Activated T-cell treated with anti-CD3 and anti-CD28 coated beads, Interleukin-2, amount 50 U/mL, for 72 hours (primary cell): ENCODE results near the gene UPP2. TPM values are rescaled to one million over a fixed set of nuclear protein-coding genes. Genes with fewer than 3 reads are reported as not detected.

Source experiments
- ATAC-seq, 2 donors: fragments of 150-1000 bp; cut with Tn5 transposase; replicated peaks in 1 of 2; 2 replicates each; pipeline ENCODE4 v1.10.0; 2021; ENCODE audit warnings: moderate library complexity in 2 of 2, mild to moderate bottlenecking in 1 of 2
- DNase-seq, 2 donors: peaks; one replicate each; pipeline ENCODE4 v3.0.0; 2021 to 2022; ENCODE audit warnings: mixed read lengths in 1 of 2
- H3K27ac Mint-ChIP-seq: one replicate; pipeline ENCODE4 v1.8.0; 2022; ENCODE audit warnings: mild to moderate bottlenecking, moderate library complexity, mixed read lengths
- H3K27me3 Mint-ChIP-seq: one replicate; pipeline ENCODE4 v1.8.0; 2022; ENCODE audit warnings: low read depth, mixed read lengths
- H3K36me3 Mint-ChIP-seq, 2 donors: one replicate each; pipeline ENCODE4 v1.8.0; 2022; ENCODE audit warnings: mixed read lengths in 2 of 2, mild to moderate bottlenecking in 1 of 2; ENCODE audit not compliant: insufficient read depth in 2 of 2
- H3K4me1 Mint-ChIP-seq: one replicate; pipeline ENCODE4 v1.8.0; 2022; ENCODE audit warnings: low read depth, mixed read lengths
- H3K4me3 Mint-ChIP-seq, 2 donors: one replicate each; pipeline ENCODE4 v1.8.0; 2022; ENCODE audit warnings: mild to moderate bottlenecking in 2 of 2, mixed read lengths in 2 of 2, moderate library complexity in 2 of 2
- H3K9me3 Mint-ChIP-seq, 2 donors: one replicate each; pipeline ENCODE4 v1.8.0; 2022; ENCODE audit warnings: mixed read lengths in 2 of 2
- total RNA-seq, 2 donors: library from RNA; stranded (reverse); gene quantifications; one replicate each; pipeline ENCODE4 v1.2.3, GENCODE V29; 2022

Gene UPP2
- total RNA-seq, 2 donors from 2014 or later, result not detected

DNA sequence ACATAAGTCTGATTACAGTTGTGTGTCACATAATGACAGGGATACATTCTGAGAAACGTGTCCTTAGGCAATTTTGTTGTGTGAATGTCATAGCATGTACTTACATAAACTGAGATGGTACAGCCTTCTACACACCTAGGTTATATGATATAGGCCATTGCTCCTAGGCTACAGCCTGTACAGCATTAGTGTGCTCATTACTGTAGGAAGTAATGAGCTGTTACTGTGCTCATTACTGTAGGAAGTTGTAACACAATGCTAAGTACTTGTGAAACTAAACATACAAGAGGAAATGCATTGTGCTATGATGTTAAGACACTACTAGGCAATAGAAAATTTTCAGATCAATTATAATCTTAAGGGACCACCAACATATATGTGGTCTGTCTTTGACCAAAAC, 72.8 kb downstream of the UPP2 start:
- no peaks in the 10 kb centered on the region for H3K4me1 Mint-ChIP-seq
- H3K9me3 Mint-ChIP-seq, result no peaks in the 10 kb centered on the region
- H3K27me3 Mint-ChIP-seq, result peaks cover 28% of the 10 kb centered on the region

GRCh38 chr2:158174956-158175355, 73.3 kb downstream of the UPP2 start:
- Mint-ChIP-seq H3K4me3 (no peak overlapping the region), H3K4me1 (no peaks in the 10 kb centered on the region), H3K9me3 (no peaks in the 10 kb centered on the region), H3K36me3 (no peaks in the 10 kb centered on the region), H3K27me3 (peaks cover 27% of the 10 kb centered on the region), H3K27ac (no peak overlapping the region)
- ATAC-seq (no peak), DNase-seq (no peak)

More for the DNA sequence above, 72.8 kb downstream of the UPP2 start:
- Mint-ChIP-seq H3K36me3 (no peaks in the 10 kb centered on the region), H3K27ac (no peak overlapping the region), H3K4me3 (no peak overlapping the region)
- ATAC-seq (peak in 1 of 2 donors; percentile 56), DNase-seq (no peak)

DNA sequence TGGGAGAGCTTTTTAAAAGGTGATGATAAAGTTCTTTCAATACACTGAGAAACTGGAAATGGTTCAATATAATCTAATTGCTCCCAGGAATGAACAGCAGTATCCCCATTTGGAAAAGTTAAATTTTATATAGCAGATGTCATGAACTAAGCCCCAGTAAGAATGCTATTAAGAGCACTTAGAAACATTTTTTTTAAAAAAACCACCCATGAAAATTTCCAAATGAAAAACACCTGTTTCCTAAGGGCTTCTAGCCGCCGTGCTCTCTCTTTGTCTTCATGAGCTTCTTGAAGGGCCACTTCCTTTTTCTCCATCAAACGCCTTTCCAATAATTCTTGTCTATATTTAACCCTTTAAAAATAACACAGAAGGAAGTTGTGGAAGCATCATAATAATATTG, 77.0 kb downstream of the UPP2 start:
- DNase-seq (no peak), ATAC-seq (no peak)
- Mint-ChIP-seq H3K9me3 (no peaks in the 10 kb centered on the region), H3K27me3 (peaks cover 43% of the 10 kb centered on the region), H3K4me3 (no peak overlapping the region), H3K36me3 (no peaks in the 10 kb centered on the region), H3K4me1 (peaks cover 5% of the 10 kb centered on the region), H3K27ac (no peak overlapping the region)

DNA sequence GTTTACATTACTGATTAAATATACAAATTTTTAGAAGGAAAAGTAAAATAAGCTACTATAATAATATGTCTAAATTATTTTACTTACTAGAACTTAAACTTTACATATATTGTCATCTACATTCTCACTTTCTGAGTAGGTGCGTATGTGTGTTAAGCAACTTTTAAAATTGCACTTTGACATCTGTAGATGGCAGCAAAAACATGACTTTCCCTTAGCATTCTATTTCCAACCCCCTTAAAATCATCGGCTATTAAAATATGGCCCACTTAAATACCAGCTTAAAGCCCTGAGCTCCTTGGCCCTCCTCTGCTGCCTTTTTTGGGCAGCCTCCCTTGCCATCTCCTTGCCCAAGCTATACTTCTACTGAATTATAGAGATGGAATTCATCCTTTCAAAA, 78.0 kb downstream of the UPP2 start:
- H3K27me3 Mint-ChIP-seq, result peaks cover 43% of the 10 kb centered on the region
- no peaks in the 10 kb centered on the region for H3K36me3 Mint-ChIP-seq
- H3K27ac Mint-ChIP-seq, result no peak overlapping the region
- DNase-seq (no peak), ATAC-seq (no peak)
- H3K4me1 Mint-ChIP-seq, result peaks cover 5% of the 10 kb centered on the region
- H3K9me3 Mint-ChIP-seq, result no peaks in the 10 kb centered on the region
- no peak overlapping the region for H3K4me3 Mint-ChIP-seq

DNA sequence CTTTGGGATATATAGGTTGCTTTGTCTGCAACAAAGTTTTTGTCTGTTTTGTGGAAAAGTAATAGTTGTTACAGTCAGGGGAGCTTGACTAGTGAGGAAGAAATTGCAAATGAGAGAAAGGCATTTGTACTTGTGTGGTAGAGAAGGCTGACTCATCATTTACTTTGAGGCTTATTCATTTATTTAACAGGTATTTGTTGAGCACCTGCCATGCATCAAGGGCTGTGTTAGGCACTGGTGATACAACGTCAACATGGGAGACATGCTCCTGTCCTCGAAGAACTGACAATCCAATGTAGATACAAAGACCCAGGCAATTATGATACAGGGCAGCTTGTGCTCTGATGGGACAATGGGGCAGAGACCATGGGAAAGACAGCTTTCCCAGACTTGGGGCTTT, 79.5 kb downstream of the UPP2 start:
- Mint-ChIP-seq H3K4me1 (peaks cover 5% of the 10 kb centered on the region), H3K36me3 (no peaks in the 10 kb centered on the region), H3K4me3 (no peak overlapping the region), H3K27me3 (peaks cover 43% of the 10 kb centered on the region), H3K27ac (no peak overlapping the region), H3K9me3 (no peaks in the 10 kb centered on the region)
- ATAC-seq (no peak), DNase-seq (no peak)

GRCh38 chr2:158182676-158183295, 81.1 kb downstream of the UPP2 start:
- Mint-ChIP-seq H3K9me3 (no peaks in the 10 kb centered on the region), H3K36me3 (no peaks in the 10 kb centered on the region), H3K27ac (no peak overlapping the region), H3K4me1 (peaks cover 5% of the 10 kb centered on the region), H3K4me3 (no peak overlapping the region), H3K27me3 (peaks cover 42% of the 10 kb centered on the region)
- no peak for ATAC-seq
- DNase-seq, result no peak

DNA sequence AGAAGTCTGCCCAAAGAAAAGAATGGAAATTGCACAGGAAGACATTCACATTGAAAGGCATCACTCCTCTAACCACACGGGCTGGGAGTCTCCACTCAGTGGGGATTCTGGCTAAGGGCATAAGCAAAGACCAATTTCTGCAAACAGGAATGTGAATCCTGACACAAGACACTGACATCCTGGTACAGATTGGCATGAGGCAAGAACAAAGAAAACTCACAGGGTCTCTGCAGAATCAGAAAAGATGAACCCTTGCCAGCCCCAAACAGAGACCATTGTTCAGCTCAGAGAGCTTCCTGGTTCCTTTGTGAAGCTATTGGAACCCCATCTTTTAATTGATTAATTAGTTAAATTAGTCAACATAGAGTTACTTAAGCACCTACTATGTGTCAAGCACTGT, 82.3 kb downstream of the UPP2 start:
- H3K36me3 Mint-ChIP-seq, result no peaks in the 10 kb centered on the region
- no peak for ATAC-seq
- no peak for DNase-seq
- H3K4me1 Mint-ChIP-seq, result peaks cover 5% of the 10 kb centered on the region
- no peak overlapping the region for H3K4me3 Mint-ChIP-seq
- no peaks in the 10 kb centered on the region for H3K9me3 Mint-ChIP-seq
- H3K27me3 Mint-ChIP-seq, result peaks cover 29% of the 10 kb centered on the region
- no peak overlapping the region for H3K27ac Mint-ChIP-seq

DNA sequence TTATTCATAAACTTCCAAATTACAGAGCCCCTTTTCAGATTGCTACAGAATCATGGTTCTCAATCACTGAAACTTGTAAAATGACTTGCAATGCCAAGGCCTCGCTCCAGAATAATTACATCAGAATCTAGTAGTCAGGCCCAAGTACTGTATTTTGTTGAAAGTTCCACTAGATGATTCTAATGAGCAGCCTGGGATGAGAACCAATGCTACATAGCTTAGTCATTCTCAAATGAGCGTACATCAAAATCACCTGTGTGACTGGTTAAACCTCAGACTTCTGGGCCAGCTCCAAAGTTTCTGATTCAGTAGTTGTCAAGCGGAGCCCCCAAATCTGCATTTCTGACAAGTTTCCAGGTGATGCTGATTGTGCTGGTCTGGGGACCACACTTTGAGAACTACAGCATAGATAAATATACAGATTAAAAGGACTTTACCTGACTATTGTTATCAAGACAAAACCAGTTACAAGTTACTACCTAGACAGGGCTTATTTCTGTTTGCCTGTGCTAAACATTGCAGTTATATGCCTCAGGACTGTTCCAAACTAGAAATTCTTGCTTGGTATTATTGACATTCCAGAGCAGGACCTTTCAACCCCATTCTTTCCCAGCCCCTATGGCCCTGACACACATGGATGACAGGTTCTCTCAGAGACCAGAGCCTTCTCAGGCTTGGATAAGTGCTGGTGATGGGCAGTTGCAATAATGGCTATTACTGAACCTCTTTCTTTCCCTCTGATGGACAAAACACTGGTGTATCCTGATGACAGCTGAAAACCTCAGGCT, 83.1 kb downstream of the UPP2 start:
- Mint-ChIP-seq H3K4me3 (no peak overlapping the region), H3K36me3 (no peaks in the 10 kb centered on the region), H3K27me3 (peaks cover 26% of the 10 kb centered on the region), H3K9me3 (no peaks in the 10 kb centered on the region), H3K27ac (no peak overlapping the region), H3K4me1 (peaks cover 5% of the 10 kb centered on the region)
- ATAC-seq, result peak; percentile 68 to 70
- DNase-seq, result peak in 1 of 2 donors; percentile 2

Other genes starting within 250 kb of the UPP2 start
- gene ACVR1, start 225.5 kb upstream of the UPP2 start, total RNA-seq, result 10 to 100 TPM; 28.3 to 29.7 TPM